Stimulated activated CD4-positive, alpha-beta T cell treated with anti-CD3 and anti-CD28 coated beads, TNF-alpha, amount 100 ng/mL, for 1 hour (primary cell): Measurements from ENCODE around the gene PTPN11.
"Not testable (repeated sequence)": the region's sequence is repeated elsewhere in the genome, so short reads cannot be mapped to it uniquely, and the experiment has no call there.

Experiments
- DNase-seq, 3 donors: peaks; one replicate each; pipeline ENCODE4 v3.0.0-alpha.2; 2020; ENCODE audit warnings: low read depth in 3 of 3, low spot score in 1 of 3

Gene PTPN11

DNA sequence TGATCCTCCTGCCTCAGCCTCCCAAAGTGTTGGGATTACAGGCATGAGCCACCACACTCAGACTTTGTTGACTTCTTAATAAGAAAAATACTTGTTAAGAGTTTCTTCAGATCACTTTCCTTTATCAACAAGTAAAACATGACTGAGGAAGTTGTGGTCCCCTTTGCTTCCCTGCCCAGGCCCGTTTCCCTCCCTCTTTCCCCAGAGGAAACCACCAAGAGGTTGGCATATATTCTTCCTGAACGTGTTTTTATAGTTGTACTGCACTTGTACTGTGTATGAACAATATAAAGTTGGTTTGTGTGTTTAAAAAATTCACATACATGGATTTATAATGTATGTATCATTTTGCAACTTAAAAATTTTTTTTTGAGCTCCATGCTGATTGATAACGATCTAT lies 28.4 kb downstream of the PTPN11 start:
- DNase-seq = no peak

- not testable (repeated sequence) for DNase-seq
These were observed 29.4 kb downstream of the PTPN11 start for GRCh38 chr12:112448165-112448564.

- no peak for DNase-seq
These were observed 32.0 kb downstream of the PTPN11 start for GRCh38 chr12:112450725-112451124.

- DNase-seq = no peak
These were observed 37.3 kb downstream of the PTPN11 start for GRCh38 chr12:112456029-112456428.

DNA sequence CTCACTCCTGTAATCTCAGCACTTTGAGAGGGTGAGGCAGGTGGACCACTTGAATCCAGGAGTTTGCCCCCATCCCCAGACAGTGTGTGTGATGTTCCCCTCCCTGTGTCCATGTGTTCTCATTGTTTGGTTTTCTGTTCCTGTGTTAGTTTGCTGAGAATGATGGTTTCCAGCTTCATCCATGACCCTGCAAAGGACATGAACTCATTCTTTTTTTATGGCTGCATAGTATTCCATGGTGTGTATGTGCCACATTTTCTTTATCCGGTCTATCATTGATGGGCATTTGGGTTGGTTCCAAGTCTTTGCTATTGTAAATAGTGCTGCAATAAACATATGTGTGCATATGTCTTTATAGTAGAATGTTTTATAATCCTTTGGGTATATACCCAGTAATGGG lies 38.4 kb downstream of the PTPN11 start:
- DNase-seq = not testable (repeated sequence)

DNA sequence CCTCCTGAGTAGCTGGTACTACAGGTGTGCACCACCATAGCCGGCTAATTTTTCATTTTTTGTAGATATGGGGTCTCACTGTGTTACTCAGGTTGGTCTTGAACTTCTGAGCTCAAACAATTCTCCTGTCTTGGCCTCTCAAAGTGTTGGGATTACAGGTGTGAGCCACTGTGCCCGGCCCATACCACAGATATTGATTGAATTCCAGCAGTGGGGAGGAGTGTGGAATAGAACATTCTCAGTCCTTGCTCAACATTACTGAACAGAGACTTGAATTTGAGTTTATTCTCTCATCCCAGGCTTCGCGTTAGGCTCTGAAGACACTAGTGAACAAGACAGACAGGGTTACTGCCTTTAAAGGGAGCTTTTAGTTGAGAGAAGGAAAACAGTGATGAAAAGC lies 39.6 kb downstream of the PTPN11 start:
- no peak for DNase-seq

GRCh38 chr12:112458751-112459150 lies 40.0 kb downstream of the PTPN11 start:
- DNase-seq = no peak

- no peak for DNase-seq
These were observed 44.7 kb downstream of the PTPN11 start for GRCh38 chr12:112463478-112463877.

DNA sequence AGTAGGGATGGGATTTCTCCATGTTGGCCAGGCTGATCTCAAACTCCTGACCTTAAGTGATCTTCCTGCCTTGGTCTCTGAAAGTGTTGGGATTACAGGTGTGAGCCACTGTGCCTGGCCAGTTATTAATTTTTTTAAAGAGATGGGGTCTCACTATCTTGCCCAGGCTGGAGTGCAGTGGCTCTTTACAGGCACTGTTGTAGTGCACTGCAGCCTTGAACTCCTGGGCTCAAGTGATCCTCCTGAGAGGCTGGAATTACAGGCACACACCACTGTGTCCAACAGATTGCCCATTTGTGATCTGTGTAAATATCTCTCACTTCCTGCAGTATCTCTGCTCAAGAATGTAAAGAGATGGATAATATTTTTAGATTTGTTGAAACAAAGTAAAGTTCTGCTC lies 45.9 kb downstream of the PTPN11 start:
- DNase-seq = no peak

DNA sequence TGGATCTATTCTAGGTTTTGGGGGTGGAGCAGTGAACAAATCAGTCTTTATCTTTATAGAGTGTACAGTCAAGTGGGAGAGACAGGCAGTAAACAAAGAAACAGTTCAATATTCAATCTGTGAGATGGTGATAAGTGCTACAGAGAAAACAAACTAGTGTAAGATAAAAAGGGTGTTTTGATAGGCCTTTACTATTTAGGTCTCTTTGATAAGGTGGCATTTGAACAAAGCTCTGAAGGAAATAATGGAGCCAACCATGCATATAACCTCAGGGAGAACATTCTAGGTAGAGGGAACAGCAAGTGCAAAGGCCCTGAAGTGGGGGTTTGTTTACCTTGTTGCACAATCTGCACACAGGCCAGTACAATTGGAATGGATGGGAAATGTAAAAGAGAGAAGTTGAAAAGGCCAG lies 47.3 kb downstream of the PTPN11 start:
- DNase-seq = no peak

GRCh38 chr12:112466835-112467234 lies 48.1 kb downstream of the PTPN11 start:
- DNase-seq = no peak

GRCh38 chr12:112468046-112468445 lies 49.3 kb downstream of the PTPN11 start:
- no peak for DNase-seq

DNA sequence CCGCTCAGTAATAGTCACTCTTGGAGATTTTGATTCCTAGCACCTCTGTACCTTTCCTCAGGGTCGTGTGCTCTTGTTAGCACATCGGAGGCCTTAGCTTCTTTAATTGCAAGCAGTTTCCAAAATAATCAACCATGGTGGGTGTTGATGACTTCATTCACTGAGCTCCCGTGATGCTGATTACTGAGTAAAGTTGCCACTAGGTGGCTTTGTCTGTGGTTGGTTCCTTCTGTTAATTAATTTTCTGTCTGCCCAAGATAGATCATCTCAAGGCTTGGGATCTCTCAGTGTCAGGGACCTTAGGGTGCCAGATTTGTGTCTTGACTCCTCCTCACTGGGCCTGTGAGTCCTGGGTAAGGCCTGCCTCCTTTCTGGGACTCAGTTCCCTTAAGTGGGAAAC lies 54.3 kb downstream of the PTPN11 start:
- no peak for DNase-seq

DNA sequence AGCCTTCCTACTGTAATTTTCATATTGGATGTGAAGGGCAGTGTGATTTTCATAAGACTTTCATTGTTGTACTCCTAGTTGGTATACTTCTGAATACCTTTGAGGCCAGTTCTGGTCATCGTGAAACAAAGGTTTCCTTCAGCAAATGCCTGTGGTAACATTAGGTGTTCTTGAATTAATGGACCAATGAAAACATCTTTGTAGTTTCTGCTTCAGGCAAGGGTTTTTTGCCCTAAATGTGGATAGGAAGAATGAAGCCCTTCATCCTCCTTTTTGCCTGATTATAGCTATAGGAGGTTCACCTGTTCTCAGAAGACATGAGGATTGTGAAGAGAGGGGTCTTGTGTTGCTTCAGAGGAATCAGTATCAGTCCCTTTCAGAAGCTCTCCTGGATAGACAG lies 60.7 kb downstream of the PTPN11 start:
- no peak for DNase-seq

GRCh38 chr12:112480931-112481330 lies 62.2 kb downstream of the PTPN11 start:
- no peak for DNase-seq

GRCh38 chr12:112482733-112483132 lies 64.0 kb downstream of the PTPN11 start:
- DNase-seq = no peak

- no peak for DNase-seq
These were observed 67.6 kb downstream of the PTPN11 start for GRCh38 chr12:112486361-112486760.

DNA sequence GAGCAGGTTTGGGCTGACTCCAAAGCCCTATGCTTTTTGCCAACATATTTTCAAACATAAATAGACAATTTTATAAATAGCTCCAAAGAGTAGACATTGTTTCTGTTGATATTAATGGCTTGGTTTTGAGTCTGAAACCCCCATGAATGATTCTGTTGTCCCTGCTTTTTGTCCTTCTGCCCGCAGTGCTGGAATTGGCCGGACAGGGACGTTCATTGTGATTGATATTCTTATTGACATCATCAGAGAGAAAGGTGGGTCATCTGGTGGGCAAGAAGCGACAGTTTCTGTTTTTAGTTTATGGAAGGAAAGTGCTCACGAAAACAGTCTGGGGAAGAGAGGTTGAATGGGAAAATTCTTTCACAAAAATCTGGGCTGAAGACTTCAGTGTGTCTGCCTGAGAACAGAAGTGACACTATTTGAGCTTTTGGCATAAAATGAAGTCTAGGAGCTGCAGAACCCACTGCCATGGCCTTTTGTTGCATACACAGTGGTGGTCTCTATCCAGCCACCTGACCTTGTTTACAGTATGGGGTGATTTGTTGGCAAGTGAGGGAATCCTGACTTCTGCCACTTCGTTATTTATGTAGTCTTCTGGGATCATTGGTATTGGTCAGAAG lies 69.6 kb downstream of the PTPN11 start:
- no peak for DNase-seq

GRCh38 chr12:112489456-112489855 lies 70.7 kb downstream of the PTPN11 start:
- DNase-seq = no peak

GRCh38 chr12:112496496-112496895 lies 77.7 kb downstream of the PTPN11 start:
- no peak for DNase-seq

DNA sequence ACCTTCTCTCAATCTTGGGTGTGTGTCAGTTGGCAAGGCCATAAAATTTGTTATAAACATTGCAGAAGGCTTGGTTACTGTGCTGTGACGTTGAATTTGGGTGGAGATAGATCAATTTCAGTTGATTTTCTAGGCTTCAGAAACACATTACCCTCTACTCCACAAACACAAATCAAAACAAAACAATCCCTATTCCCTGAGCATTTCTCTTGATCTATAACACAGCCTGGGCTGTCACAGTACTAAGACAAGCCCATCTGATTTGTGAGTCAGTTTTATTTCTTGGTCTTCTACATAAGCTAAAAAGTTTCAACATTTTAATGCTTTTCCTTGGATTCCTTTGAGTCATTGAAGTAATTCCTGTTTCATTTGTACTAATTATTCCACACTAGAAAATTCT lies 79.8 kb downstream of the PTPN11 start:
- DNase-seq = no peak

- no peak for DNase-seq
These were observed 84.8 kb downstream of the PTPN11 start for GRCh38 chr12:112503512-112503911.

- no peak for DNase-seq
These were observed 87.9 kb downstream of the PTPN11 start for GRCh38 chr12:112506513-112507166.
